Central memory CD8-positive, alpha-beta T cell (primary cell): Measurements from ENCODE around the gene HOOK2.
A peak's percentile ranks its signal among the peaks of the same experiment; 100 is the strongest.

Experiments used
- ATAC-seq: fragments of 150-1000 bp; cut with Tn5 transposase; replicated peaks from 2 replicates; pipeline ENCODE4 v1.10.0; 2022; ENCODE audit warnings: mild to moderate bottlenecking, moderate FRiP score, moderate number of reproducible peaks; ENCODE audit not compliant: poor library complexity, severe bottlenecking; ENCODE audit errors: extremely low read depth
- DNase-seq, 2 donors: peaks; one replicate each; pipeline ENCODE4 v3.0.0; 2021; ENCODE audit warnings: low spot score in 2 of 2
- H3K27ac Mint-ChIP-seq: one replicate; pipeline ENCODE4 v1.8.0; 2022; ENCODE audit warnings: low read depth, mild to moderate bottlenecking, moderate library complexity, mixed read lengths
- H3K27me3 Mint-ChIP-seq: one replicate; pipeline ENCODE4 v1.8.0; 2022; ENCODE audit warnings: mixed read lengths
- H3K36me3 Mint-ChIP-seq: one replicate; pipeline ENCODE4 v1.8.0; 2022; ENCODE audit warnings: mild to moderate bottlenecking, moderate library complexity, mixed read lengths; ENCODE audit not compliant: insufficient read depth
- H3K4me1 Mint-ChIP-seq: one replicate; pipeline ENCODE4 v1.8.0; 2022; ENCODE audit warnings: mixed read lengths
- H3K4me3 Mint-ChIP-seq: one replicate; pipeline ENCODE4 v1.8.0; 2022; ENCODE audit warnings: mild to moderate bottlenecking, moderate library complexity, mixed read lengths
- H3K9me3 Mint-ChIP-seq: one replicate; pipeline ENCODE4 v1.8.0; 2022; ENCODE audit warnings: mixed read lengths

HOOK2 gene

DNA sequence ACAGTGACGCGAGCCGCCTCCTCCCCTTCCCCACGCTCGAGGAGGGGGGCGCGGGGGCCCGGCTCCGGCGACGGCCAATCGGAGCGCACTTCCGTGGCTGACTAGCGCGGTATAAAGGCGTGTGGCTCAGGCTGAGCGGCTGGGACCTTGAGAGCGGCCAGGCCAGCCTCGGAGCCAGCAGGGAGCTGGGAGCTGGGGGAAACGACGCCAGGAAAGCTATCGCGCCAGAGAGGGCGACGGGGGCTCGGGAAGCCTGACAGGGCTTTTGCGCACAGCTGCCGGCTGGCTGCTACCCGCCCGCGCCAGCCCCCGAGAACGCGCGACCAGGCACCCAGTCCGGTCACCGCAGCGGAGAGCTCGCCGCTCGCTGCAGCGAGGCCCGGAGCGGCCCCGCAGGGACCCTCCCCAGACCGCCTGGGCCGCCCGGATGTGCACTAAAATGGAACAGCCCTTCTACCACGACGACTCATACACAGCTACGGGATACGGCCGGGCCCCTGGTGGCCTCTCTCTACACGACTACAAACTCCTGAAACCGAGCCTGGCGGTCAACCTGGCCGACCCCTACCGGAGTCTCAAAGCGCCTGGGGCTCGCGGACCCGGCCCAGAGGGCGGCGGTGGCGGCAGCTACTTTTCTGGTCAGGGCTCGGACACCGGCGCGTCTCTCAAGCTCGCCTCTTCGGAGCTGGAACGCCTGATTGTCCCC lies 16.1 kb upstream of the HOOK2 start, which contains the start of gene JUNB:
TSS of gene JUNB (plus strand) at position 142 of the 706 bp plus-strand sequence. CDS start at position 428, 286 bp downstream.
- Mint-ChIP-seq H3K9me3 (no peaks in the 10 kb centered on the region), H3K4me1 (peaks cover 38% of the 10 kb centered on the region), H3K27me3 (no peaks in the 10 kb centered on the region), H3K36me3 (peaks cover 52% of the 10 kb centered on the region), H3K27ac (peak within 1 kb of the TSS; percentile 97), H3K4me3 (peak within 1 kb of the TSS; percentile 96)
- DNase-seq (peak; percentile 96), ATAC-seq (peak; percentile 31)

DNA sequence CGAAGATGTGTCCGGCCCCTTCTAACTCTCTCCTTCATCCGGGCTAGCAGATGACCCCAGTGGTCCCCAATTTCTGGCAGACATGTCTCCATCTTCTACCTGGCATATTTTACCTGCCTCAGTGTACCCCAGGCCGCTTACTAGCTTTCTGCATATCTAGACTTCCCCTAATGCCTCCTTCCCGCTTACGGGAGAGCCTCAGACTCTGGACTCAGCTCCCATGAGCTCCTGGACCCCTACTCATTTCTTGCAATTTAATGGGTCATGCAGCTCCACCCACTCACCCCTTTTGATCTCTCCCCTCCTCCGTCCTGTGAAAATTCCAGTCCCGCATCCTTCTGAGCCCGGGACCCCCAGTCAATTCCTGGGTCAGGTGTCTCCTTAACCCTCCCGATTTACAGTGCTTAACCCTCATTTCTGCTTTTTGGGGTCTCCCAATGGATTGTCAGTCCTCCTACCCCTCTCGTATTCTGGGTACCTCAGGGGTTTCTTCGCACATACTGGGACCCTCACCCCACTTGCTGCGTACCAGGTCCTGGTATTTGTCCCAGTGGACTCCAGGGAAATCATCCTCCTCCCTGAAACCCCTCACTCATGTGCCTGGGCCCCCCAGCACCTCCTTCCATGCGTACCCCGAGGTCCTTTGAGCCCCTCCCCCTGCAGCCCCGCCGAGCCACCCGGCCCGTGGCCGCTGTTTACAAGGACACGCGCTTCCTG lies 15.4 kb upstream of the HOOK2 start:
- Mint-ChIP-seq H3K4me3 (peak overlapping the region; percentile 96), H3K27ac (peak overlapping the region; percentile 97), H3K4me1 (peaks cover 30% of the 10 kb centered on the region), H3K9me3 (no peaks in the 10 kb centered on the region), H3K27me3 (no peaks in the 10 kb centered on the region), H3K36me3 (peaks cover 50% of the 10 kb centered on the region)
- no peak for DNase-seq
- ATAC-seq = no peak

DNA sequence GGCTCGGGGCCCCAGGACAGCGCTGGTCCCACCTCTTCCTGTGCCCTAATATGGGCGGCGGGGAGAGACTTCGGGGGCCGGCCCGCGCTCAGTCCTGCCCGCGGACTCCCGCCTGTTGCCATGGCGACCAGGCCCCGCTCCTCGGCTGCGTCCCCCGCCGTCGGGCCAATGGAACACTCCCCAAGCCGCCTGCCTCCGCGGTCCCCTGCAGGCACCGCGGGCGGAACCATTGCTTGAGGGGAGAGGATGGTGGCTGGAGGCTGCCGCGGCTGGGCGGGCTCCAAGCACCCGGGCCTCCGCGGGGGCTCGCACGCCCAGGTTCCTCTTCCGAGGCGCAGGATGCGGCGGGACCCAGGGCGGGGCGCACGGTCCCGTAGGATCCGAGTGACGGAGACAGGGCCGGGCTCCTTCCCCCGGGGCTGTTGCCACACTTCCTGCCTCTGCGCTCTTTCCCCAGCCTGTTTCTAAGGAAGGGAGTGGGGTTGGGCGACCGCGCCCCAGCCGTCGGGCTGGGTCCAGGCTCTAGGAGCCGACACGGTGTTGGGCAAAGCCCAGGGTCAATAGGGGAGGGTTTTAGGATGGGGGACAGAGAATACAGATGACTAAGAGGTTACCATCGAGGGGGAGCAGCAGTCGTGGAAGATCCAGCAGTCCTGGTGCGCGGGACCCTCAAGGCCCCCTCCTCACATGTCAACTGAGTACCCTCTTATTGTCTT lies 14.7 kb upstream of the HOOK2 start:
- peak overlapping the region; percentile 97 for H3K27ac Mint-ChIP-seq

DNA sequence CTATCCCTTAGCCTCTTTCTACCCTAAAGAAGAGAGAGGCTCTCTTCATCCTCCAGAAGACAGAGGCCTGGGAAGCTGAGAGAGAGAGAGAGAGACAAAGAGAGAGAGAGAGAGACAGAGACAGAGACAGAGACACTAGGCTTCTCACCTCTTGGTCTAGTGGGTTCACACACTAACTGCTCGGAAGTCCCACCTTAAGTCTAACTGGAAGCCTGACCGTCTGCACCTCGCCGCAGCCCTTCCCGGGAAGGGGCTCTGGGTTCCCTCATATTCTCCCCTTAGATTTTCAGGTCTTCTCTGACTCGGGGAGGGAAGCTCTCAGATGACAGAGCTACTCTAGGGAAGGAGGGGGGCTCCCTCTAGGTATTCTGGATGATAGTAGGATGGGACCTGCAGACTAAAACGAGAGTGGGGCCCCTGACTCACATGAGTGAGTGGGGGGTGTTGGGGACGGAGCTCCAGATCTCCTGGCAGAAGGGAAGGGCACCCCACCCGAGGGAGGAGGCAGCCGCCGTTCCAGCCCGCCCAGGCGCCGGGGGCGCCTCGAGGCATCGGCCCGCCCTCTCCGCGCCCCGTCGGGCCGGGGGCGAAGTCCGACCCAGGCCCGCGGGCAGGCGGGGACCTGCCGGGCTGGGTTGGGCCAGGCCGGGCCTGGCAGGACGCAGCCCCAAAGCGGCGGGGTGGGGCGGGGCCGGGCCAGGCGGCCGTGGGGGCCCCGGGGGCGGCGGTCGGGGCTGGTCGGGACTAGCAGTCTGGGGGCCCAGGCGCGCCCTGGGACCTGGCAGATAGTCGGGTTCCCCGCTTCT lies 13.9 kb upstream of the HOOK2 start:
- peaks cover 44% of the 10 kb centered on the region for H3K36me3 Mint-ChIP-seq
- H3K27me3 Mint-ChIP-seq = no peaks in the 10 kb centered on the region
- ATAC-seq (no peak), DNase-seq (no peak)
- H3K4me1 Mint-ChIP-seq = peaks cover 24% of the 10 kb centered on the region
- peak overlapping the region; percentile 97 for H3K27ac Mint-ChIP-seq
- H3K9me3 Mint-ChIP-seq = no peaks in the 10 kb centered on the region
- peak overlapping the region; percentile 96 for H3K4me3 Mint-ChIP-seq

More for the DNA sequence above, 14.7 kb upstream of the HOOK2 start:
- H3K27me3 Mint-ChIP-seq = no peaks in the 10 kb centered on the region
- DNase-seq = peak; percentile 89 to 90
- H3K36me3 Mint-ChIP-seq = peaks cover 50% of the 10 kb centered on the region
- no peaks in the 10 kb centered on the region for H3K9me3 Mint-ChIP-seq
- peaks cover 28% of the 10 kb centered on the region for H3K4me1 Mint-ChIP-seq
- H3K4me3 Mint-ChIP-seq = peak overlapping the region; percentile 96
- peak; percentile 30 for ATAC-seq

DNA sequence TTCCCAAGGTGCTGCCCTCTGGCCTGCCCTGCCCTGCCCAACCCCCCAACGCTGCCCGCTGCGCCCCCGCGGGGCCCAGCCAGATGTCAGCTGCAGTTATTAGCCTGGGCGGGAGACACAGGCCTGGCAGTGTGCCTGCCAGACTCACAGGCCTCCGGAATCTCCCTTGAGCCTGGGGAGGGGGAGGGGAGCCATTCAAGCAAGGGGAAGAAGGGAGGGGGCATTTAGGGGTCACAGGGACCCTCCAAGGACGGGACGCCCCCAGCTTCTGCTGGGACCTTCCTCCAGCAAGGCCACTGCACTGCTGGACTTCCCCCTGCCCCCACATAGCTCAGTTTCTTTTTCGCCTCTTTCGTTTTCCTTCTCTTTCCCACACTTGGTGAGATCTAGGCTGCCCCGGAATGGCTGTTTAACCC lies 13.3 kb upstream of the HOOK2 start:
- peak overlapping the region; percentile 72 for H3K4me3 Mint-ChIP-seq
- H3K4me1 Mint-ChIP-seq = peaks cover 20% of the 10 kb centered on the region
- peak overlapping the region; percentile 97 for H3K27ac Mint-ChIP-seq
- no peaks in the 10 kb centered on the region for H3K9me3 Mint-ChIP-seq
- H3K36me3 Mint-ChIP-seq = peaks cover 39% of the 10 kb centered on the region
- ATAC-seq (no peak), DNase-seq (peak in 1 of 2 donors; percentile 41)
- no peaks in the 10 kb centered on the region for H3K27me3 Mint-ChIP-seq

DNA sequence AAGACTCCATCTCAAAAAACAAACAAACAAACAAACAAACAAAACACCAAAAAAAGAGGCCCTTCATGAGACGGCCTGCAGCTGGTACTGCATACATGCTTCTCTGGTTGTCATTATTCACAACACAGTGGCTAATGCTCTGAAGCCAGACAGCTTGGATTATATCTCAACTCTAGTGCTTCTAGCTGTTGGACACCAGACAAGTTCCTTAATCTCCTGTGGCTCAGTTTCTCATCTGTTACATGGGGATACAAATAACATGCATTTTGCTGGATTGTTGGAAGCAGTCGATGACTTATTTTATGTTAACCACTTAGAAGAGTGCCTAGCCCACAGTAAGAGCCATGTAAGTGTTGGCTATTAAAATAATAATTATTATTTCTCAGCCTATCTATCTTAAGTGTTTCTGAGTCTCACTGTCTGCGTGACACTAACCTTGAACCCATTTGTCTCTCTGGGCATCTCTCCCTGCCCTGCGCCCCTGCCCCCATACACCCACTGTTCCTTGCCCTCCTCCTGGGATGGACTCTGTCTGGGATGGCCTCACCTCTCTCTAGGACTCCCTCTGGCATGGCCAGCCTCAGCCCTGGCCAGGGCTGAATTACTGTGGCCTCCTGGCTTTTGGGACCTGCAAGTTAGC lies 12.8 kb upstream of the HOOK2 start:
- Mint-ChIP-seq H3K36me3 (peaks cover 35% of the 10 kb centered on the region), H3K27ac (peak overlapping the region; percentile 97), H3K27me3 (no peaks in the 10 kb centered on the region), H3K4me3 (no peak overlapping the region), H3K9me3 (no peaks in the 10 kb centered on the region), H3K4me1 (peaks cover 20% of the 10 kb centered on the region)
- ATAC-seq = no peak
- DNase-seq = no peak

DNA sequence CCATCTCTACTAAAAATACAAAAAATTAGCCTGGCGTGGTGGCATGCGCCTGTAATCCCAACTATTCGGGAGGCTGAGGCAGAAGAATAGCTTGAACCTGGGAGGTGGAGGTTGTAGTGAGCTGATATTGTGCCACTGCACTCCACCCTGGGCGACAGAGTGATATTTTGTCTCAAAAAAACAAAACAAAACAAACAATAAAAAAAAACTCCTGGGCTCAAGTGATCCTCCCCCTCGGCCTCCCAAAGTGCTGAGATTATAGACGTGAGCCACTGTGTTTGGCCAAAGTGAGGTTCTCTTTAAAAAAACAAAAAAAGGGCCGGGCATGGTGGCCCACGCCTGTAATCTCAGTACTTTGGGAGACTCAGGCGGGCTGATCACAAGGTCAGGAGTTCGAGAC lies 12.1 kb upstream of the HOOK2 start:
- peaks cover 20% of the 10 kb centered on the region for H3K4me1 Mint-ChIP-seq
- DNase-seq (no peak), ATAC-seq (no peak)
- H3K4me3 Mint-ChIP-seq = no peak overlapping the region
- H3K36me3 Mint-ChIP-seq = peaks cover 28% of the 10 kb centered on the region
- no peak overlapping the region for H3K27ac Mint-ChIP-seq
- no peaks in the 10 kb centered on the region for H3K9me3 Mint-ChIP-seq
- no peaks in the 10 kb centered on the region for H3K27me3 Mint-ChIP-seq

DNA sequence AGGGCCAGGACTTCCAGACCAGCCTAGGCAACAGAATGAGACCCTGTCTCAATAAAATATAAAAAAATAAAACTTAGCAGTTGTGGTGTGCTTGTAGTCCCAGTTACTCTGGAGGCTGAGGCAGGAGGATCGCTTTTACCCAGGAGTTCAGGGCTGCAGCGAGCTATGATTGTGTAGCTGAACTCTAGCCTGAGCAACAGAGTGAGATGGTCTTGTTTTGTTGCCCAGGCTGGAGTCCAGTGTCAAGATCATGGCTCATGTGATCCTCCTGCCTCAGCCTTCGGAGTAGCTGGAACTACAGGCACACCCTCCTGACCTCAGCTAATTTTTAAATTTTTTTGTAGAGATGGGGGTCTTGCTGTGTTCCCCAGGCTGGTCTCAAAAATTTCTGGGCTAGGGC lies 11.6 kb upstream of the HOOK2 start:
- Mint-ChIP-seq H3K4me3 (no peak overlapping the region), H3K4me1 (peaks cover 24% of the 10 kb centered on the region), H3K27me3 (no peaks in the 10 kb centered on the region), H3K9me3 (no peaks in the 10 kb centered on the region), H3K27ac (no peak overlapping the region), H3K36me3 (peaks cover 27% of the 10 kb centered on the region)
- ATAC-seq = no peak
- no peak for DNase-seq

DNA sequence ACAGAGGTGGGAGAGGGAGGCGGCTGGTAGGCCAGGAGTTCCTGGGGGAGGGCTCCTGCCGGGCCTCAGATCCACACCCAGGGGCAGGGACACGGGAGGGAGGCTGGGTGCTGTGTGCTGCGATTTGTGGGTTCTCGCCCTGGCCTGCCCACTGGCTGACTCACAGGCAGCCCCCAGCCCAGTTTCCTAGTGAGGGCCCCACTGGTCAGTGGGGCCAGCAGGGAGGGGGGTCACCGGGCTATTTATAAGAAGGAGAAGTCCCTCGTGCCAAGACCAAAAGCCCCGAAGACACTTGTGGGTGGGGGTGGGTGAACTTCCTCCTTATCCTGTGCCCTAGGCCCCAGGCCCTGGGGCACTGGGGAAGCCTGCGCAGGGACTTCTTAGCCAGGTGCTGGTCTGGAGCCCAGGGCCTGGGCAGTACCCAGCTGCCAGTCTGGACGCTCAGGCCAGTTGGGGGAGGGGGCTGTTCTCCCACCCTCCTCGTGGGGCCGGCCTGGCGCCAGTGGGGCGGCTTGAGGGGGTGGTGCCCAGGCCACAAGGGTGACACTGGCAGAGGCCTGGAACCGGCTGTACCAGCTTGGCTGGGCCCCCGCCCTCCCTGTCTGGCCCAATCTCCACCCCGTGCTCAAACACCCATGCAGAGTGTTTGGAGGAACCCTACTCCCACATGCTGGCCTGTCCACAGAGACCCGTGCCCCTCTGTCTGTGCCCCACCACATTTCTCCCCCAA lies 11.0 kb upstream of the HOOK2 start:
- H3K4me3 Mint-ChIP-seq = no peak overlapping the region
- DNase-seq (no peak), ATAC-seq (no peak)
- no peaks in the 10 kb centered on the region for H3K27me3 Mint-ChIP-seq
- no peak overlapping the region for H3K27ac Mint-ChIP-seq
- H3K9me3 Mint-ChIP-seq = no peaks in the 10 kb centered on the region
- H3K36me3 Mint-ChIP-seq = peaks cover 24% of the 10 kb centered on the region
- peaks cover 27% of the 10 kb centered on the region for H3K4me1 Mint-ChIP-seq

DNA sequence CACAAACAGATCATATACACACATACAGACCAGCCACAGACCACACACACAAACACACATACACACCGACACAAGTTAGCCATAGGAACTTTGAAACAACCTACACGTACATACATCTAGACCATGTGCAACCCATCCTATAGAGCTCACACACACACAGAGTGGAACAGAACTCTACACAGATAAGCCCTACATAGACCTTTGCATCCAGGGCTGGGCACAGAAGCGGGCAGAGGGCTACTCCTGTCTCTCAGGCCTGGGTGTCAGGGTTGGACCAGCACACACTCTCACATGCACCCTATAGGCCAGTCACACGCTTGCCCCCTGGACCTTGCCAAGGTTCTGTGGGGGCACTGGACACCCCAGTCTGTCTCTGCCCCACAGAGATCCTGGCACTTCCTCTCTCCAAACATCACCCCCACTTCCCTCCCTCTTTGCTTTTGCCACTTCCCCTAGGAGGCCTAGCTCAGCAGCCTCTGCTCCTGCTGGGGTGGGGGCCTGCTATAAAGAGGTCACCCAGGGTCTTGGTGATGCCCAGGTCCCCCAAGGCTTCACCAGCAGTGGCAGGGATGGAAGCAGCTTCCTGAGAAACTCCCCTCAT lies 10.2 kb upstream of the HOOK2 start:
- no peak for ATAC-seq
- peaks cover 19% of the 10 kb centered on the region for H3K4me1 Mint-ChIP-seq
- no peaks in the 10 kb centered on the region for H3K27me3 Mint-ChIP-seq
- no peak overlapping the region for H3K4me3 Mint-ChIP-seq
- no peak for DNase-seq
- no peak overlapping the region for H3K27ac Mint-ChIP-seq
- peaks cover 18% of the 10 kb centered on the region for H3K36me3 Mint-ChIP-seq
- H3K9me3 Mint-ChIP-seq = no peaks in the 10 kb centered on the region

DNA sequence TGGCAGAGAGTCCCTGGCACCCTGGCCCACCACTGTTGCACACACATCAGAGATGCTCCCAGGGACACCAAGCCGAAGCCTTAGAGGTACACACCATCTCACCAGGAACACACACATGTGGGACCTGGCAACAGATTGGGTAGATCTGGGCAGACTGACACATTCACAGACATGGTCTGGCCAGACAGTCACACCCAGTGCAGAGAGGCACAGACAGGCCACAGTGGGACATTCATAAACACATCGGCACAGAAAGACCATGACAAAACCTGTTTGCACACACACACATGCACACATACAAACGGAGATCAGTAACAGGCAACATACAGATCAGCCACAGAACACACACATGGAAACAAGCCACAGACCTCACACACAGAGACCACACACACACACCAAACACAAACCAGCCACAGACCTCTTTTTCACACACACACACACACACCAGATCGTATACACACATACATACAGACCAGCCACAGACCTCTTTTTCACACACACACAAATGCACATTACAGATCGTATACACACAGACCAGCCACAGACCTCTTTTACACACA lies 9.6 kb upstream of the HOOK2 start:
- Mint-ChIP-seq H3K9me3 (no peaks in the 10 kb centered on the region), H3K4me1 (peaks cover 15% of the 10 kb centered on the region), H3K36me3 (peaks cover 14% of the 10 kb centered on the region), H3K4me3 (no peak overlapping the region), H3K27me3 (no peaks in the 10 kb centered on the region), H3K27ac (no peak overlapping the region)
- peak; percentile 20 for ATAC-seq
- peak in 1 of 2 donors; percentile 71 for DNase-seq
